Stimulated activated CD4-positive, alpha-beta T cell treated with anti-CD3 and anti-CD28 coated beads, Interleukin-1b, Interleukin-23, amount 100 ng/mL, for 1 hour (primary cell): ENCODE measurements around the gene IL19.

Experiments used
- DNase-seq, 2 donors: peaks; one replicate each; pipeline ENCODE4 v3.0.0-alpha.2; 2020; ENCODE audit warnings: low read depth in 2 of 2

The IL19 gene

GRCh38 chr1:206800411-206800810, 29.8 kb downstream of the IL19 start:
- DNase-seq, result no peak

- no peak for DNase-seq
Observed at GRCh38 chr1:206800891-206801290, 30.3 kb downstream of the IL19 start.

- no peak for DNase-seq
Observed at GRCh38 chr1:206801467-206801866, 30.9 kb downstream of the IL19 start.

- DNase-seq, result no peak
Observed at GRCh38 chr1:206802401-206802800, 31.8 kb downstream of the IL19 start.

- DNase-seq, result peak in 1 of 2 donors; percentile 51
Observed at GRCh38 chr1:206803221-206803730, 32.7 kb downstream of the IL19 start.

- DNase-seq, result no peak
Observed at GRCh38 chr1:206804156-206804737, 33.7 kb downstream of the IL19 start.

GRCh38 chr1:206805357-206805756, 34.8 kb downstream of the IL19 start:
- no peak for DNase-seq

GRCh38 chr1:206808615-206809014, 38.0 kb downstream of the IL19 start:
- no peak for DNase-seq

- no peak for DNase-seq
Observed at GRCh38 chr1:206809504-206810084, 39.0 kb downstream of the IL19 start.

GRCh38 chr1:206812471-206812870, 41.9 kb downstream of the IL19 start:
- DNase-seq, result no peak

GRCh38 chr1:206814716-206815341, 44.3 kb downstream of the IL19 start:
- DNase-seq, result no peak

- no peak for DNase-seq
Observed at GRCh38 chr1:206816390-206817287, 46.1 kb downstream of the IL19 start.

- DNase-seq, result no peak
Observed at GRCh38 chr1:206821493-206821892, 50.9 kb downstream of the IL19 start.

GRCh38 chr1:206823727-206824126, 53.2 kb downstream of the IL19 start:
- no peak for DNase-seq

- DNase-seq, result no peak
Observed at GRCh38 chr1:206824331-206824730, 53.8 kb downstream of the IL19 start.

GRCh38 chr1:206826394-206826793, 55.8 kb downstream of the IL19 start:
- no peak for DNase-seq

- DNase-seq, result no peak
Observed at GRCh38 chr1:206828061-206828460, 57.5 kb downstream of the IL19 start.

GRCh38 chr1:206828765-206829164, 58.2 kb downstream of the IL19 start:
- DNase-seq, result no peak

- DNase-seq, result no peak
Observed at GRCh38 chr1:206829282-206829681, 58.7 kb downstream of the IL19 start.

- DNase-seq, result no peak
Observed at GRCh38 chr1:206829875-206830274, 59.3 kb downstream of the IL19 start.

GRCh38 chr1:206831650-206832049, 61.1 kb downstream of the IL19 start:
- no peak for DNase-seq

GRCh38 chr1:206832352-206832880, 61.8 kb downstream of the IL19 start:
- DNase-seq, result no peak
